SK-N-DZ (cell line): Measurements from ENCODE around the gene RNF148.
"Not testable (repeated sequence)": the region's sequence is repeated elsewhere in the genome, so short reads cannot be mapped to it uniquely, and the experiment has no call there.

Experiments
- DNase-seq: peaks from one replicate; pipeline ENCODE4 v3.0.0-alpha.2; 2015; ENCODE audit warnings: low spot score

The RNF148 gene

DNA sequence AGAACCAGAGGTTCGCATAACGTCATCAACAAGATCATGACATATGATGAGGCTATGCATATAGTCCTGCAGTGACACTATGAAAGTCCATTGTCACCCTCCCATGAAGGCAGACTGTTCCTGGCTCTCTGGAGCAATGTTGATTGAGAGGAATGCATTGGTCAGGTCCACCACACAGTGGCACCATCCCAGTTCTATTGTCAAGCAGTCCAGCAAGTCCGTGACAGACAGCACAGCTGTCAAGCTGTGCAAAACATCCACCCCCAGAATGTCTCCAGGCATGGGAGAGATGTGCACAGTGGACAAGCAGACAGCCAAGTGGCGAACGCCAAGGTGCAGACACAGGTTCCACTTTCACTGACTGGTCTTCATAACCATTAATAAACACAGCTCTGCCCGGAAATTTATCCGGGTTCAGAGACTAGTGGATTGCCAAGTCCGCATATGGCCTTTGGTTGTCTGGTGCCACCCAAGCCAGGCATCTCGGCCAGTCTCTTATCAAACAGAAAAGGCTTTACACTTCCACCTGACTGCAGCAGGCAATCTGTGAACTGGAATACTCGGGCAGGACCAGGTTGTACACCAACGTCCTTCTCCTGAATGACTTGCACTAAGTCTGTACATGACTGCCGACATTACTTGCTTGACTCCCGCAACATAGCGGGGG, 11.0 kb downstream of the RNF148 start:
- no peak for DNase-seq

- no peak for DNase-seq
Observed at GRCh38 chr7:122689346-122690109, 13.2 kb downstream of the RNF148 start.

DNA sequence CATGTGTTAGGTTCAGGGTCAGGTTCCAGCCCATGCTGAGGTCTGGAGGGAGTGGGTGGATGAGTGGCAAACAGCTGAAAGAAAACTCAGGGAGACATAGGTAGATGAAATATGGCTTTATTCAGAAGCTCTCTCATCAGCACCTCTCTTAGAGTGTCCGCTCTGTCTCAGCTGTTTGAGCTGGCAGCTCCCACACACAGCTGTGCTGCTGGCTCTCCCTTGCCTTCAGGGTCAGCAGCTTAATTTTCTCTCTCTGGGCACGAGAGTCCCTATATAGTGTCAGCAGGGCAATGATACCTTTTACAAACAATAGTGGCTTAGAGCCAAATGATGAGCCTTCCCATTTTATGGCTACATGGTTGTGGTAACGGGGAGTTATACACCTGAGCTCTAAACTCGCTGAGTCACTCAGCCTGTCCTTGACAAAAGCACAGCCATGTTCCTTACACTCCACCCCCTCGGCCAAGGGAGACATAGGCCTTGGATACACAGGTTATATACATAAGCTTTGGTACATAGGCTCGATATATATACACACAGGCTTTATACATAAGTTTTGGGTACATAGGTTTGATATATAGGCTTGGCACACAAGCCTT, 14.2 kb downstream of the RNF148 start:
- no peak for DNase-seq

DNA sequence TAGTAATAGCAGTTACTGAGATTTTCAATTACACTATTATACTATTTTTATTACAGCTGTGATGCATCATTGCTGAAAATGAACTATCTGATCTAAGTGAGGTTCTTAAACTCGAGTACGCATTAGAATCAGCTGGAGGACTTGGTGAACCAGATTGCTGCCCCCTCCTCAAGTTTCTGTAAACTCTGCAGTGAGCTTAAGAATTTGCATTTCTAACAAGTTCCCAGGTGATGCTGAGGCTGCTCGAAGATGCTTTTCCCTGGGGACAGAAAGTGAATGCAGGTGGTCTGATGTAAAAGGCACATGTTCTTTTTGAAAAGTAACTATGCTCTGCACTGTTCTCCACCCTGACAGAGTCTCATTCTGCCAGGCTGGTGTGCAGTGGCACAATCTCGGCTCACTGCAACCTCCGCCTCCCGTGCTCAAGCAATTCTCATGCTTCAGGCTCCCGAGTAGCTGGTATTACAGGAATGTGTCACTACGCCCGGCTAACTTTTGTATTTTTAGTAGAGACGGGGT, 16.3 kb downstream of the RNF148 start:
- DNase-seq: no peak

GRCh38 chr7:122684504-122684903, 18.2 kb downstream of the RNF148 start:
- DNase-seq: no peak

DNA sequence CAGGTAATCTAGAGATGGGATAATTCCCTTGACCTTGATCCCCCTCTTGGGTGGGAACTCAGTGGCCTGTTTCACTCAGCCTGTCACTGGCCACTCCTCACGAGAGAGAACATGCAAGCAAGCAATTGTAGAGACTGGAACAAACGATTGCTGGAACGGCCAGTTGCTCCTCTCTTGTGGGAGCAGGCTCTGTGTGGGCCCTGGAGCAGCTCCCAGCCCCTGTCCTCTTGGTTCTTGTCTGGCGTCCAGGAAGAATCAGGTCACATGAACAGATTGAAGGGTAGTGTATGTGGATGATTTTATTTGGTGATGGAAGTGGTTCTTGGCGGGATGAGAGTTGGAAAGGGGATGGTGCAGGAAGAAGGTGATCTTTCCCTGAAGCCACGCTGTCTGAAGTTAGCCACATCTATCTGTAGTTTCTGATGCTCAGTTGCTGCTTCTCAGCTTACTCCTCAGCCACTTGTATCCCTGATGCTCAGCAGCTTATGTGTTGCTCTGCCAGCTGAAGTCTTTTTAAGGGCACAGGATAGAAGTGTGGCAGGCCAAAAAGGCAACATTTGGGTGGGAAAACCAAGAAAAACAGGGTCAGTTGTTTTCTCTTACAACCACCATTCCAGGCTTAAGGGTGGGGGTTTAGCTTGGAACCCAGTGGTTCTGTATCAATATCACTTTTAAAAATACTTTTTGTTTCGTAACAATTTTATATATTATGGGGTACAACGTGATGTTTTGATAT, 19.7 kb downstream of the RNF148 start:
- no peak for DNase-seq

GRCh38 chr7:122681186-122681585, 21.5 kb downstream of the RNF148 start:
- not testable (repeated sequence) for DNase-seq

DNA sequence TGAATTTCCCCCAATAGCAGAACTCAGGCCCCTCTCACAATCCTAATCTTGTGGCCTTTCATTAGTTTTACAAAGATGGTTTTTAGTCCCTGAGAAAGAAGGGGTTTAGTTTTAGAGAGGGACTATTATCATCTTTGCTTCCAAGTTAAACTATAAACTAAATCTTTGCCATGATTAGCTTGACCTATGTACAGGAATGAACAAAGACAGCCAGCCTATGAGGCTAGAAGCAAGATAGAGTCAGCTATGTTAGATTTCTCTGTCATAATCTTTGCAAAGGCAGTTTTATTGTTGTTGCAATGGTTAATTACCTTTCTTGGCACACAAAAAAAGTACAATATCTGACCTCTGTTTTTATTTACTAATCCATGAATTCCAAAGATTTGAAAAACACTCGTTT, 22.9 kb downstream of the RNF148 start:
- DNase-seq: no peak

DNA sequence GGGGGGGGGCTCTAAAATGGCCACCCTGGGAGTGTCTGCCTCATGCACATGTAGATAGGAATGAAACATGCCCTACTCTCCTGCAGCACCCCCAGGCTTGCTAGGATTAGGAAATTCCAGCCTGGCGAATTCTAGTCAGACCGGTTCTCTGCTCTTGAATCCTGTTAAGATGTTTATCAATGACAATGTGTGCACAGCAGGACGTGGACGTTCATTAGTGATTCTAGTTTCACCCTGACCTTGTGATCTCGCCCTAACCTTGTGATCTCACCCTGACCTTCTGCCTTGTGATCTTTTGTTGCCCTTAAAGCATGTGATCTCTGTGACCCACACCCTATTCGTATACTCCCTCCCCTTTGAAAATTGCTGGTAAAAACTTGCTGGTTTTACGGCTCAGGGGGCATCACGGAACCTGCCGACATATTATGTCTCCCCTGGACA, 23.4 kb downstream of the RNF148 start:
- not testable (repeated sequence) for DNase-seq

- no peak for DNase-seq
Observed at GRCh38 chr7:122677149-122677548, 25.6 kb downstream of the RNF148 start.

- no peak for DNase-seq
Observed at GRCh38 chr7:122676466-122676865, 26.3 kb downstream of the RNF148 start.

DNA sequence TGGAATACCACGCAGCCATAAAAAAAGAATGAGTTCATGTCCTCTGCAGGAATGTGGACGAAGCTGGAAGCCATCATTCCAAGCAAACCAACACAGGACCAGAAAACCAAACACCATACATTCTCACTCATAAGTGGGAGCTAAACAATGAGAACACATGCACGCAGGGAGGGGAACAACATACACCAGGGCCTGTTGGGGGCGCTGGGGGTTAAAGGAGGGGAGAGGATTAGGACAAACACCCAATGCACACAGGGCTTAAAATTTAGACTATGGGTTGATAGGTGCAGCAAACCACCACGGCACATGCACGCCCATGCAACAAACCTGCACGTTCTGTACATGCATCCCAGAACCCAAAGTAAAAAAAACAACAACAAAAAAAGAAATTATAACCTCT, 27.1 kb downstream of the RNF148 start:
- DNase-seq: no peak

- DNase-seq: no peak
Observed at GRCh38 chr7:122675011-122675410, 27.7 kb downstream of the RNF148 start.

GRCh38 chr7:122674502-122674901, 28.2 kb downstream of the RNF148 start:
- DNase-seq: no peak

DNA sequence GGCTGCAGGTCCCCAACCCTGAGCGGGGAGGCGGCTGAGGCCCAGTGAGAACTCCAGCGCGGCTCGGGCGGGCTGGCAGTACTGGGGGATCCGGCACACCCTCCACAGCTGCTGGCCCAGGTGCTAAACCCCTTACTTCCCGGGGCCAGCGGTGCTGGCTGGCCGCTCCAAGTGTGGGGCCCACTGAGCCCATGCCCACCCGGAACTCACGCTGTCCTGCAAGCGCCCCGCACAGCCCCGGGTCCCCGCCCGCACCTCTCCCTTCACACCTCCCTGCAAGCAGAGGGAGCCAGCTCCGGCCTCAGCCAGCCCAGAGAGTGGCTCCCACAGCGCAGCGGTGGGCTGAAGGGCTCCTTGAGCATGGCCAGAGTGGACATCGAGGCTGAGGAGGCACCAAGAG, 28.8 kb downstream of the RNF148 start:
- DNase-seq: no peak

DNA sequence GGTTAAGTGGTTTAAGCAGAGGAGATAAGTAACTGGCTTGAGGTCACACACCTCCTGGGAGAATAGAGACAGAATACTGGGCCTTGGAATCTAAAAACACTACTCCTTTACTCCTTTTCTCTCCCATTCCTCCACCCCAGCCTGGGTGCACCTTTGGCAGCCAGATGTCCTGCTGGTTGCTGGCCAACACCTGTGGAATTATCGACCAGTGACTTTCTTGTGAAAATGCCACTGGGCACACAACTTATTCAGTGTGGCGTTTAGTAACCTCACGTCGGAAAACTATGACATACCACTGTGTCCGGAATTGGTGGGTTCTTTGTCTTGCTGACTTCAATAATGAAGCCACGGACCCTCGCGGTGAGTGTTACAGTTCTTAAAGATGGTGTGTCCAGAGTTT, 30.2 kb downstream of the RNF148 start:
- DNase-seq: no peak

- DNase-seq: no peak
Observed at GRCh38 chr7:122663733-122664132, 39.0 kb downstream of the RNF148 start.

- no peak for DNase-seq
Observed at GRCh38 chr7:122658856-122659255, 43.9 kb downstream of the RNF148 start.

DNA sequence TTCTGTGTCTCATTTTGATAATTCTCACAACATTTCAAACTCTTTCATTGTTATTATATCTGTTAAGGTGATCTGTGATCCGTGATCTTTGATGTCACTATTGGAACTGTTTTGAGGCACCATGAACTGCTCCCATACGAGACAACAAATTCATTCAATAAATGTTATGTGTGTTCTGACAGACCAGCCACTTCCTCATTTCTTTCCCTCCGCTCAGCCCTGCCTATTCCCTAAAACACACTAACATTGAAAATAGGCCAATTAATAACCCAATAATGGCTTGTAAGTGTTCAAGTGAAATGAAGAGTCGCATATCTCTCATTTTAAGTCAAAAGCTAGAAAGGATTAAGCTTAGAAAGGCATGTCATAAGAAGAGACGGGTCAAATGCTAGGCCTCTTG, 49.0 kb downstream of the RNF148 start:
- no peak for DNase-seq

- DNase-seq: no peak
Observed at GRCh38 chr7:122652876-122653275, 49.8 kb downstream of the RNF148 start.
